MM.1S (cell line): Measurements from ENCODE around the gene DRG2.

Experiments
- DNase-seq: peaks from one replicate; pipeline ENCODE4 v3.0.0-alpha.2; 2015
- H2AFZ ChIP-seq: fragments of 300-600 bp; sonication (generic); 2 replicates; pipeline ENCODE4 v1.6.0; 2016; ENCODE audit warnings: antibody characterized with exemption, low read length
- H3F3A ChIP-seq: fragments of 300-600 bp; sonication (generic); 2 replicates; pipeline ENCODE4 v1.6.1; 2016; ENCODE audit warnings: mild to moderate bottlenecking, antibody characterized with exemption, low read length, moderate library complexity, mixed read lengths; ENCODE audit not compliant: insufficient read depth
- H3K27ac ChIP-seq: fragments of 300-600 bp; sonication (generic); 2 replicates; pipeline ENCODE4 v1.5.1; 2016; ENCODE audit warnings: mild to moderate bottlenecking, low read length
- H3K27me3 ChIP-seq: fragments of 300-600 bp; sonication (generic); replicated peaks from 2 replicates; pipeline ENCODE4 v1.6.0; 2016; ENCODE audit warnings: low read length; ENCODE audit not compliant: insufficient read depth
- H3K36me3 ChIP-seq: fragments of 300-600 bp; sonication (generic); replicated peaks from 2 replicates; pipeline ENCODE4 v1.6.1; 2016; ENCODE audit warnings: mild to moderate bottlenecking, low read length, mixed read lengths; ENCODE audit not compliant: insufficient read depth
- H3K4me1 ChIP-seq: fragments of 300-600 bp; sonication (generic); 2 replicates; pipeline ENCODE4 v1.6.1; 2016; ENCODE audit warnings: low read length, mixed read lengths
- H3K4me2 ChIP-seq: fragments of 300-600 bp; sonication (generic); 2 replicates; pipeline ENCODE4 v1.6.0; 2016; ENCODE audit warnings: low read depth, low read length
- H3K4me3 ChIP-seq: fragments of 300-600 bp; sonication (generic); 2 replicates; pipeline ENCODE4 v1.5.1; 2016; ENCODE audit warnings: low read length, mixed read lengths
- H3K79me2 ChIP-seq: fragments of 300-600 bp; sonication (generic); 2 replicates; pipeline ENCODE4 v1.6.1; 2016; ENCODE audit warnings: mixed run types, low read length, mixed read lengths
- H3K9ac ChIP-seq: fragments of 300-600 bp; sonication (generic); 2 replicates; pipeline ENCODE4 v1.6.1; 2016; ENCODE audit warnings: low read length, mixed read lengths
- H3K9me2 ChIP-seq: fragments of 300-600 bp; sonication (generic); replicated peaks from 2 replicates; pipeline ENCODE4 v1.6.1; 2016; ENCODE audit warnings: mild to moderate bottlenecking, low read length, mixed read lengths; ENCODE audit not compliant: insufficient read depth
- H3K9me3 ChIP-seq: fragments of 300-600 bp; sonication (generic); replicated peaks from 2 replicates; pipeline ENCODE4 v1.6.1; 2016; ENCODE audit warnings: mild to moderate bottlenecking, low read length, mixed read lengths; ENCODE audit not compliant: insufficient read depth
- H4K20me1 ChIP-seq: fragments of 300-600 bp; sonication (generic); 2 replicates; pipeline ENCODE4 v1.6.1; 2016; ENCODE audit warnings: mild to moderate bottlenecking, low read length, moderate library complexity, mixed read lengths; ENCODE audit not compliant: insufficient read depth
- EZH2 ChIP-seq: fragments of 300-600 bp; sonication (generic); optimal IDR thresholded peaks from 2 replicates; pipeline ENCODE3; 2017; ENCODE audit warnings: low read depth, mild to moderate bottlenecking, antibody characterized with exemption, low read length, mixed read lengths
- EZH2phosphoT487 ChIP-seq: fragments of 300-600 bp; sonication (generic); IDR thresholded peaks from 2 replicates; pipeline ENCODE4 v1.6.1; 2018; ENCODE audit warnings: antibody characterized with exemption, low read length
- TF ChIP-seq, protein P1 (sequence below): fragments of 300-600 bp; sonication (generic); IDR thresholded peaks from 2 replicates; pipeline ENCODE4 v1.5.1; 2016; ENCODE audit warnings: antibody characterized with exemption, low read length, mixed read lengths

DRG2 gene

DNA sequence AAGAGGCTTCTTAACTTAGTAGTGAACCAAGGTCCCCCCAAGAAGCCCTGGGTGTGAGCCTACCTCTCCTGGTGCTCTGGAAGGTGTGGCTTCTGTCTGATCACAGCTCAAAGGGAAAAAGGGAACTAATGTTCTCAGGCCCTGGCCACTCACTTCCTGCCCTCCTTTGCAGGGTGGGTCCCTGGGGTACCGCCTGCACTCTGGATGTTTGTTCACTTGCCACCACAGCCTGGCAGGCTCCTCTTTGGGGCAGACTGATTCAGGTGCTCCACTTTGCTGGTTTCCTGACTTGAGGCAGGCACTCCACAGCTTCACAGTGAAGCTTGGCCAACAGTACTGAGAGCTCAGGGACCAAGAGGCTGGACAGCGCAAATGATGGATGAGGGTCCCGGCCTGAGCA is 14.9 kb downstream of the DRG2 start:
- Histone ChIP-seq H3K36me3 (no peaks in the 10 kb centered on the region), H3K4me2 (no peak overlapping the region), H4K20me1 (no peaks in the 10 kb centered on the region), H3K27ac (no peak overlapping the region), H3K9me2 (no peaks in the 10 kb centered on the region), H3K4me3 (no peak overlapping the region), H3K9ac (no peak overlapping the region), H3K27me3 (no peaks in the 10 kb centered on the region), H3F3A (no peaks in the 10 kb centered on the region), H3K9me3 (no peaks in the 10 kb centered on the region), H2AFZ (no peak overlapping the region), H3K79me2 (no peaks in the 10 kb centered on the region), H3K4me1 (no peaks in the 10 kb centered on the region)
- DNase-seq, result no peak
- TF ChIP-seq, protein P1, sequence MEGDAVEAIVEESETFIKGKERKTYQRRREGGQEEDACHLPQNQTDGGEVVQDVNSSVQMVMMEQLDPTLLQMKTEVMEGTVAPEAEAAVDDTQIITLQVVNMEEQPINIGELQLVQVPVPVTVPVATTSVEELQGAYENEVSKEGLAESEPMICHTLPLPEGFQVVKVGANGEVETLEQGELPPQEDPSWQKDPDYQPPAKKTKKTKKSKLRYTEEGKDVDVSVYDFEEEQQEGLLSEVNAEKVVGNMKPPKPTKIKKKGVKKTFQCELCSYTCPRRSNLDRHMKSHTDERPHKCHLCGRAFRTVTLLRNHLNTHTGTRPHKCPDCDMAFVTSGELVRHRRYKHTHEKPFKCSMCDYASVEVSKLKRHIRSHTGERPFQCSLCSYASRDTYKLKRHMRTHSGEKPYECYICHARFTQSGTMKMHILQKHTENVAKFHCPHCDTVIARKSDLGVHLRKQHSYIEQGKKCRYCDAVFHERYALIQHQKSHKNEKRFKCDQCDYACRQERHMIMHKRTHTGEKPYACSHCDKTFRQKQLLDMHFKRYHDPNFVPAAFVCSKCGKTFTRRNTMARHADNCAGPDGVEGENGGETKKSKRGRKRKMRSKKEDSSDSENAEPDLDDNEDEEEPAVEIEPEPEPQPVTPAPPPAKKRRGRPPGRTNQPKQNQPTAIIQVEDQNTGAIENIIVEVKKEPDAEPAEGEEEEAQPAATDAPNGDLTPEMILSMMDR, result no peak
- TF ChIP-seq EZH2 (no peak), EZH2phosphoT487 (no peak)

DNA sequence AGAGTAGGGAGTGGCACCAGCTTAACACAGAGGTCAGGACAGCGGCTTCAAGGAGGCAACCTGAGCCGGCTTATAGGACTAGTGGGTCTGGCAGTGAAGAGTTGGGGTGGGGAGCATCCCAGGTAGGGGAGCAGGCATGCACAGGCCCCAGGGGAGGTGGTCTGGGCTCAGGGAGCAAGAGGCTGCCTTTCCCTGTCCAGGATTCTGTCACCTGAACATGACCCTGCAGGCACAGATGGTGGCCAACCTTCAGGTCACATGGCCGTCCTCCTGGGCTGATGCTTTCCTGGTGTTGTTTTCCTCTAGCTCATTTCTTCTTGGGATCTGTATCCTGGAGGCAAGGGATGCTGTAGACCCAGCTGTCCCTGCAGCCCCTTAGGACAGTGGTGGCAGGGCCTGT is 17.3 kb downstream of the DRG2 start:
- H3K4me3 ChIP-seq, result no peak overlapping the region
- H3K4me2 ChIP-seq, result no peak overlapping the region
- no peak overlapping the region for H3K27ac ChIP-seq
- no peaks in the 10 kb centered on the region for H3K4me1 ChIP-seq
- H3K9ac ChIP-seq, result no peak overlapping the region
- no peaks in the 10 kb centered on the region for H3K79me2 ChIP-seq
- no peaks in the 10 kb centered on the region for H3K36me3 ChIP-seq
- TF ChIP-seq, protein P1, result no peak
- TF ChIP-seq EZH2 (no peak), EZH2phosphoT487 (no peak)
- no peaks in the 10 kb centered on the region for H3K27me3 ChIP-seq
- H3F3A ChIP-seq, result no peaks in the 10 kb centered on the region
- H3K9me3 ChIP-seq, result no peaks in the 10 kb centered on the region
- H4K20me1 ChIP-seq, result no peaks in the 10 kb centered on the region
- no peak for DNase-seq
- no peak overlapping the region for H2AFZ ChIP-seq
- H3K9me2 ChIP-seq, result no peaks in the 10 kb centered on the region

DNA sequence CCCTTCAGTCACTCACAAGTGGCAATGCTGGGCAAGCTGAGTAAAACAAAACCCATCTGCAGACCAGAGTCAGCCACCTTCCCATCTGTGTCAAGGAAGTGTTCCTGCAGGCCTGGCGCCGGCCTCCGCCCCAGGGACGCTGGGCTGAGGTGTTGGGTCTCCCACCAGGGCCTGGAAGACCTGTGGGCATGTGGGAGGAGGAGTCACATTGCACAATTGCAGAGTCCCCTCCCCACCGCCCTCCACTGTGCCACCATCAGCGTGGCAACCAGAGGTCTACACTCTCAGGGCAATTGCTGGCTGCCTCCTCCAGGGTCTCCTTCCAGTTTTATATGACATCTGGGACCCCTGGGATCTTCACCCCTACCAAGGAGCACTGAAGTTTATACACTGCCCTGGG is 17.8 kb downstream of the DRG2 start:
- no peak overlapping the region for H3K4me2 ChIP-seq
- H2AFZ ChIP-seq, result no peak overlapping the region
- H3F3A ChIP-seq, result no peaks in the 10 kb centered on the region
- H4K20me1 ChIP-seq, result no peaks in the 10 kb centered on the region
- H3K4me3 ChIP-seq, result no peak overlapping the region
- no peaks in the 10 kb centered on the region for H3K9me3 ChIP-seq
- TF ChIP-seq, protein P1, result no peak
- TF ChIP-seq EZH2 (no peak), EZH2phosphoT487 (no peak)
- H3K79me2 ChIP-seq, result no peaks in the 10 kb centered on the region
- H3K27me3 ChIP-seq, result no peaks in the 10 kb centered on the region
- no peaks in the 10 kb centered on the region for H3K4me1 ChIP-seq
- no peaks in the 10 kb centered on the region for H3K9me2 ChIP-seq
- H3K27ac ChIP-seq, result no peak overlapping the region
- DNase-seq, result no peak
- no peaks in the 10 kb centered on the region for H3K36me3 ChIP-seq
- H3K9ac ChIP-seq, result no peak overlapping the region
